HG02759 (cell line): ENCODE measurements around the gene F9.

Experiments used
- ATAC-seq: cut with Tn5 transposase; IDR thresholded peaks from one replicate; pipeline ENCODE4 v1.9.1; 2021; ENCODE audit warnings: mild to moderate bottlenecking, moderate library complexity; ENCODE audit not compliant: unreplicated experiment

The F9 gene

DNA sequence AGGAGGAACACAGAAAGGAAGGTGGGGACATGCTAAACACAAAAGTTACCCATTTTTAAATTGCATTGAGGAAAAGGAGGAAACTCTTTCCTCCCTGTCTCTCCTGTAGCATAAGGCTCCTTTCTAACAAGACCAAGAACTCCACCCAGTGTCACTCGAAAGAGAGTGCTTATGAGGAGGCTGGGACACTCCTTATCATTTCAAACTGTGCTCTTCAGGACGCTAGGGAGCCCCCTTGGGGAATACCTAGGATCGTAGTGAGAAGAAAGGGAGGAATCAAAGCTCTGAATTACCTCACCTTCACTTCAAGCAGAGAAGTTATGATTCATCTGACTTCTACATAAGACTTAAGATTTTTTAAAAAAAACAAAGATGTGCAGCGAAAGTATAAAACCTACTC is 65.5 kb downstream of the F9 start:
- ATAC-seq, result no peak

DNA sequence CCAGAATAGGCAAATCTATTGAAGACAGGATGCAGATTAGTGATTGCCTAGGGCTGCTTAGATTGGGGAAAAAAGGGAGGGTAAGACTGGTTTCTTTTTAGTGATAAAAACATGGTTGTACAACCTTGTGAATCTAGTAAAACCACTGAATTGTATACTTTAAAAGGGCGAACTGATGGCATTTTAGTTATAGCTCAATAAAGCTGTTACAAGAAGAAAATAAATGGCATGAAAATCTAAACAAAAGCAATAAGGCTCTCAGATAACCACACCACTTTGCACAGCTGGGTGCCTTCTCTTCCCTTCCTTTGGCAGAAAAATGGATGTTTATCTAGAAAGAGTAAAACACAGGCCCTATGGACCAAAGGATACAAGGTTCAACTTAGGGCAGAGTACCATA is 69.6 kb downstream of the F9 start:
- no peak for ATAC-seq
